IMR-90 (cell line): Measurements from ENCODE around the gene CHCHD1. TPM values are rescaled to one million over a fixed set of nuclear protein-coding genes. Genes with fewer than 3 reads are reported as not detected.

Source experiments
- ATAC-seq: fragments of 200-7000 bp; cut with Tn5 transposase; 2 replicates; pipeline ENCODE4 v1.9.1; 2020; ENCODE audit warnings: low read depth, mild to moderate bottlenecking, moderate library complexity
- BruUV-seq: library from RNA; stranded (reverse); fragments of 400-500 nt; replicated peaks from 2 replicates; lab custom pipeline; 2021; lab: Mats Ljungman, UMichigan
- CTCF ChIA-PET: fragments of 300-600 bp; formaldehyde crosslinking; extraction: SDS; loops from one replicate; lab custom pipeline; 2021; ENCODE audit warnings: antibody characterized with exemption; lab: Yijun Ruan, JAX
- POLR2A ChIA-PET: fragments of 300-600 bp; sonication (Branson Sonifier 250); formaldehyde crosslinking; loops from one replicate; lab custom pipeline; 2022; ENCODE audit warnings: antibody characterized with exemption; ENCODE audit not compliant: unreplicated experiment; lab: Charles Lee
- DNase-seq: peaks from one replicate; pipeline ENCODE4 v3.0.0; 2013
- H2AFZ ChIP-seq: replicated peaks from 2 replicates; pipeline ENCODE3; 2013; ENCODE audit warnings: low read length, mild to moderate bottlenecking; ENCODE audit not compliant: poor library complexity
- H2AK5ac ChIP-seq: 2 replicates; pipeline ENCODE4 v1.6.1; 2013; ENCODE audit warnings: low read depth, low read length, inconsistent platforms
- H2AK9ac ChIP-seq: replicated peaks from 2 replicates; pipeline ENCODE3; 2013; ENCODE audit warnings: mild to moderate bottlenecking, low read depth, low read length, moderate library complexity; ENCODE audit not compliant: poor library complexity
- H2BK120ac ChIP-seq: 2 replicates; pipeline ENCODE4 v1.6.1; 2013; ENCODE audit warnings: low read depth, low read length, inconsistent platforms
- H2BK15ac ChIP-seq: 3 replicates; pipeline ENCODE4 v1.6.1; 2013; ENCODE audit warnings: low read depth, low read length, inconsistent platforms
- H2BK20ac ChIP-seq: 2 replicates; pipeline ENCODE4 v1.6.1; 2013; ENCODE audit warnings: low read depth, mild to moderate bottlenecking, inconsistent platforms, low read length, moderate library complexity
- H2BK5ac ChIP-seq: 2 replicates; pipeline ENCODE4 v1.6.1; 2013; ENCODE audit warnings: mild to moderate bottlenecking, low read depth, low read length, inconsistent platforms; ENCODE audit not compliant: poor library complexity, severe bottlenecking
- H3K14ac ChIP-seq: replicated peaks from 2 replicates; pipeline ENCODE4 v1.6.1; 2013; ENCODE audit warnings: low read depth, low read length, inconsistent platforms
- H3K18ac ChIP-seq: 2 replicates; pipeline ENCODE4 v1.6.1; 2013; ENCODE audit warnings: low read depth, low read length, control low read depth
- H3K23ac ChIP-seq: 2 replicates; pipeline ENCODE4 v1.6.1; 2013; ENCODE audit warnings: low read depth, low read length, inconsistent platforms
- H3K27ac ChIP-seq: 2 replicates; pipeline ENCODE4 v1.5.1; 2013; ENCODE audit warnings: mild to moderate bottlenecking, control low read depth, low read length; ENCODE audit not compliant: insufficient read depth
- H3K27me3 ChIP-seq: 2 replicates; pipeline ENCODE4 v1.6.1; 2013; ENCODE audit warnings: low read length; ENCODE audit not compliant: control insufficient read depth, insufficient read depth
- H3K36me3 ChIP-seq: 2 replicates; pipeline ENCODE4 v1.6.1; 2013; ENCODE audit warnings: low read length, mixed read lengths; ENCODE audit not compliant: control insufficient read depth, insufficient read depth
- H3K4ac ChIP-seq: 2 replicates; pipeline ENCODE4 v1.6.1; 2013; ENCODE audit warnings: low read depth, low read length, inconsistent platforms
- H3K4me1 ChIP-seq: 2 replicates; pipeline ENCODE4 v1.6.1; 2013; ENCODE audit warnings: low read length, mixed read lengths; ENCODE audit not compliant: control insufficient read depth, insufficient read depth
- H3K4me2 ChIP-seq: 2 replicates; pipeline ENCODE4 v1.6.1; 2013; ENCODE audit warnings: low read depth, mild to moderate bottlenecking, control low read depth, low read length, moderate library complexity
- H3K4me3 ChIP-seq: 2 replicates; pipeline ENCODE4 v1.5.1; 2013; ENCODE audit warnings: low read depth, mild to moderate bottlenecking, control low read depth, low read length, moderate library complexity; ENCODE audit not compliant: insufficient read depth
- H3K56ac ChIP-seq: 2 replicates; pipeline ENCODE4 v1.6.1; 2013; ENCODE audit warnings: low read length, inconsistent platforms; ENCODE audit not compliant: insufficient read depth; ENCODE audit errors: extremely low read depth
- H3K79me1 ChIP-seq, 2 experiments: 2 replicates each; pipeline ENCODE4 v1.6.1; 2013; ENCODE audit warnings: low read length in 2 of 2, inconsistent platforms in 1 of 2, low read depth in 1 of 2
- H3K9ac ChIP-seq: 2 replicates; pipeline ENCODE4 v1.6.1; 2013; ENCODE audit warnings: low read depth, low read length, control low read depth
- H3K9me1 ChIP-seq: 2 replicates; pipeline ENCODE4 v1.6.1; 2013; ENCODE audit warnings: low read length, inconsistent platforms; ENCODE audit not compliant: insufficient read depth
- H3K9me3 ChIP-seq: 2 replicates; pipeline ENCODE4 v1.6.1; 2013; ENCODE audit warnings: low read length; ENCODE audit not compliant: control insufficient read depth, insufficient read depth
- H4K20me1 ChIP-seq: 2 replicates; pipeline ENCODE4 v1.6.1; 2013; ENCODE audit warnings: low read length, inconsistent platforms; ENCODE audit not compliant: insufficient read depth
- H4K5ac ChIP-seq: 2 replicates; pipeline ENCODE4 v1.6.1; 2013; ENCODE audit warnings: mild to moderate bottlenecking, low read depth, low read length, control low read depth
- H4K8ac ChIP-seq, 2 experiments: 2 replicates each; pipeline ENCODE4 v1.6.1; 2013; ENCODE audit warnings: low read depth in 2 of 2, low read length in 2 of 2, control low read depth in 1 of 2, inconsistent platforms in 1 of 2
- H4K91ac ChIP-seq: 2 replicates; pipeline ENCODE4 v1.6.1; 2013; ENCODE audit warnings: low read depth, low read length, inconsistent platforms; ENCODE audit not compliant: insufficient read depth
- BHLHE40 ChIP-seq: fragments of 150-350 bp; IDR thresholded peaks from 2 replicates; pipeline ENCODE4 v1.6.1; 2016; ENCODE audit warnings: mild to moderate bottlenecking, low read depth, low read length
- CEBPB ChIP-seq: IDR thresholded peaks from 2 replicates; pipeline ENCODE4 v1.6.1; 2012; ENCODE audit warnings: low read depth, low read length, improper control_type of control experiment
- CHD1 ChIP-seq: IDR thresholded peaks from 2 replicates; pipeline ENCODE4 v1.6.1; 2012; ENCODE audit warnings: low read depth, low read length, improper control_type of control experiment
- CTCF ChIP-seq: conservative IDR thresholded peaks from 2 replicates; pipeline ENCODE4 v1.5.1; 2012; ENCODE audit warnings: mild to moderate bottlenecking, low read depth, low read length, improper control_type of control experiment
- ELK1 ChIP-seq: fragments of 150-350 bp; IDR thresholded peaks from 2 replicates; pipeline ENCODE4 v1.6.1; 2016; ENCODE audit warnings: low read depth, mild to moderate bottlenecking, low read length, moderate library complexity, borderline replicate concordance
- FOS ChIP-seq: fragments of 150-350 bp; IDR thresholded peaks from 2 replicates; pipeline ENCODE4 v1.6.1; 2016; ENCODE audit warnings: low read depth, low read length
- MAFK ChIP-seq: IDR thresholded peaks from 2 replicates; pipeline ENCODE4 v1.6.1; 2012; ENCODE audit warnings: low read depth, low read length, improper control_type of control experiment
- MAZ ChIP-seq: IDR thresholded peaks from 2 replicates; pipeline ENCODE4 v1.6.1; 2012; ENCODE audit warnings: low read depth, mild to moderate bottlenecking, low read length, improper control_type of control experiment, moderate library complexity, borderline replicate concordance
- MXI1 ChIP-seq: IDR thresholded peaks from 2 replicates; pipeline ENCODE4 v1.6.1; 2012; ENCODE audit warnings: low read depth, mild to moderate bottlenecking, low read length, moderate library complexity, borderline replicate concordance
- NFE2L2 ChIP-seq: fragments of 150-350 bp; IDR thresholded peaks from 2 replicates; pipeline ENCODE4 v1.6.1; 2016; ENCODE audit warnings: low read depth, mild to moderate bottlenecking, low read length
- POLR2A ChIP-seq: IDR thresholded peaks from 2 replicates; pipeline ENCODE4 v1.6.1; 2012; ENCODE audit warnings: mild to moderate bottlenecking, low read depth, low read length
- RAD21 ChIP-seq: IDR thresholded peaks from 2 replicates; pipeline ENCODE4 v1.6.1; 2012; ENCODE audit warnings: low read length, improper control_type of control experiment
- RCOR1 ChIP-seq: IDR thresholded peaks from 2 replicates; pipeline ENCODE4 v1.6.1; 2012; ENCODE audit warnings: mild to moderate bottlenecking, low read length, improper control_type of control experiment; ENCODE audit not compliant: insufficient replicate concordance
- RFX5 ChIP-seq: IDR thresholded peaks from 2 replicates; pipeline ENCODE4 v1.8.0; 2012; ENCODE audit warnings: low read depth, mild to moderate bottlenecking, low read length, moderate library complexity
- SMC3 ChIP-seq: fragments of 150-350 bp; IDR thresholded peaks from 2 replicates; pipeline ENCODE4 v1.6.1; 2016; ENCODE audit warnings: low read depth, mild to moderate bottlenecking, antibody characterized with exemption, low read length, moderate library complexity
- WGBS, 2 experiments: methylation state at CpG; one replicate each; pipeline versions ENCODE4 v1.1.5 to v1.1.7; 2013; ENCODE audit warnings: missing lambda C conversion rate in 2 of 2; ENCODE audit not compliant: insufficient read length in 1 of 2; ENCODE audit errors: extremely low coverage in 2 of 2; 5-methylcytosine and 5-hydroxymethylcytosine counted together
- dilution Hi-C: fragments of 300-500 bp; cut with HindIII; formaldehyde crosslinking; loops from one replicate; pipeline ENCODE4 v1.14.3; 2018; ENCODE audit warnings: low sequenced_read_pairs; ENCODE audit not compliant: unreplicated experiment
- in situ Hi-C: fragments of 300-500 bp; cut with MboI; formaldehyde crosslinking; loops from 3 replicates; pipeline ENCODE4 v1.14.3; 2019; ENCODE audit warnings: low sequenced_read_pairs, inconsistent platforms, mixed read lengths
- intact Hi-C: fragments of 100-400 bp; cut with micrococcal nuclease; formaldehyde crosslinking; loops from 2 replicates; pipeline ENCODE4 v1.10.0; 2022
- polyA plus RNA-seq, 3 experiments: library from polyadenylated mRNA; depleted of rRNA; stranded (reverse); fragments of >200 nt; gene quantifications; 2 replicates each; pipeline ENCODE4 v1.2.3, GENCODE V29; 2012; ENCODE audit warnings: low replicate concordance in 1 of 3
- total RNA-seq: library from RNA; depleted of rRNA; stranded (reverse); fragments of >200 nt; gene quantifications from 2 replicates; pipeline ENCODE4 v1.2.3, GENCODE V29; 2012
- TF ChIP-seq, protein P1 (sequence below): fragments of 150-350 bp; IDR thresholded peaks from 2 replicates; pipeline ENCODE4 v1.6.1; 2017; ENCODE audit warnings: mild to moderate bottlenecking, antibody characterized with exemption, low read length, low read depth

CHCHD1 gene
- total and polyA plus RNA-seq, 2 of the 4 experiments (the other 2 are of a cell fraction), result 11.5 to 21.0 TPM

DNA sequence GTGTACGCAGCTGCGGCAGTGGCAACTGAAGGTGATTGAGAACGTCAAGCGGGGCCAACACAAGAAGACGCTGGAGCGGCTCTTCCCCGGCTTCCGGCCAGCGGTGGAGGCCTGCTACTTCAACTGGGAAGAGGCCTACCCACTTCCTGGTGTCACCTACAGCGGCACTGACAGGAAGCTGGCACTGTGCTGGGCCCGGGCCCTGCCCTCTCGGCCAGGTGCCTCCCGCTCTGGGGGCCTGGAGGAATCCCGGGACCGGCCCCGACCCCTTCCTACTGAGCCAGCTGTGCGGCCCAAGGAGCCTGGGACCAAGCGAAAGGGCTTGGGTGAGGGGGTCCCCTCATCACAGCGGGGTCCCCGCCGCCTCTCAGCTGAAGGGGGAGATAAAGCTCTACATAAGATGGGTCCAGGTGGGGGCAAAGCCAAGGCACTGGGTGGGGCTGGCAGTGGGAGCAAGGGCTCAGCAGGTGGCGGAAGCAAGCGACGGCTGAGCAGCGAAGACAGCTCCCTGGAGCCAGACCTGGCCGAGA, 10.1 kb downstream of the CHCHD1 start:
- in situ Hi-C loops (no loop called here), intact Hi-C loops (no loop called here), dilution Hi-C loops (no loop called here)
- no peak for DNase-seq
- ATAC-seq, result no peak
- TF ChIP-seq MAFK, result no peak
- TF ChIP-seq MXI1, result no peak
- no peak for TF ChIP-seq RAD21
- TF ChIP-seq ELK1, result no peak
- no peak for TF ChIP-seq NFE2L2
- no peak for TF ChIP-seq RFX5
- no peak for TF ChIP-seq CEBPB
- no peak for TF ChIP-seq RCOR1
- TF ChIP-seq, protein P1, sequence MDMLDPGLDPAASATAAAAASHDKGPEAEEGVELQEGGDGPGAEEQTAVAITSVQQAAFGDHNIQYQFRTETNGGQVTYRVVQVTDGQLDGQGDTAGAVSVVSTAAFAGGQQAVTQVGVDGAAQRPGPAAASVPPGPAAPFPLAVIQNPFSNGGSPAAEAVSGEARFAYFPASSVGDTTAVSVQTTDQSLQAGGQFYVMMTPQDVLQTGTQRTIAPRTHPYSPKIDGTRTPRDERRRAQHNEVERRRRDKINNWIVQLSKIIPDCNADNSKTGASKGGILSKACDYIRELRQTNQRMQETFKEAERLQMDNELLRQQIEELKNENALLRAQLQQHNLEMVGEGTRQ, result no peak
- no peak for TF ChIP-seq FOS
- no peak for TF ChIP-seq SMC3
- TF ChIP-seq POLR2A, result no peak
- TF ChIP-seq MAZ, result no peak
- TF ChIP-seq BHLHE40, result no peak
- no peak for TF ChIP-seq CTCF
- TF ChIP-seq CHD1, result no peak
- no peak overlapping the region for H3K27ac ChIP-seq
- no peak overlapping the region for H4K8ac ChIP-seq
- H3K56ac ChIP-seq, result no peak overlapping the region
- H2BK120ac ChIP-seq, result no peak overlapping the region
- no peak overlapping the region for H3K9ac ChIP-seq
- POLR2A ChIA-PET, result no interaction called here
- H3K9me3 ChIP-seq, result no peaks in the 10 kb centered on the region
- no peak overlapping the region for H4K91ac ChIP-seq
- 88% methylated on average over 7 of the region's 26 CpGs; no CpG with 5 or more reads in 1 of the 2 experiments for WGBS, 2 experiments
- no peak overlapping the region for H2BK5ac ChIP-seq
- BruUV-seq, result no TSS peak
- H4K5ac ChIP-seq, result no peak overlapping the region
- no peak overlapping the region for H3K23ac ChIP-seq
- CTCF ChIA-PET, result no interaction called here
- no peak overlapping the region for H2AFZ ChIP-seq
- H3K4ac ChIP-seq, result no peak overlapping the region
- H3K4me3 ChIP-seq, result no peak overlapping the region
- peaks cover 13 to 45% of the 10 kb centered on the region in 2 experiments for H3K79me1 ChIP-seq
- no peak overlapping the region for H2BK15ac ChIP-seq
- peaks cover 13% of the 10 kb centered on the region; the same call in 1 of the 2 replicates for H3K9me1 ChIP-seq
- no peak overlapping the region for H3K18ac ChIP-seq
- no peaks in the 10 kb centered on the region for H3K27me3 ChIP-seq
- no peak overlapping the region for H2AK9ac ChIP-seq
- no peak overlapping the region for H3K4me2 ChIP-seq
- H2AK5ac ChIP-seq, result no peak overlapping the region
- H3K4me1 ChIP-seq, result no peaks in the 10 kb centered on the region
- H3K14ac ChIP-seq, result no peak overlapping the region
- H3K36me3 ChIP-seq, result peaks cover 73% of the 10 kb centered on the region
- H2BK20ac ChIP-seq, result no peak overlapping the region
- peaks cover 26% of the 10 kb centered on the region for H4K20me1 ChIP-seq
